KMS-11 (cell line): Measurements from ENCODE around the gene SYT2.
"Not testable (repeated sequence)": the region's sequence is repeated elsewhere in the genome, so short reads cannot be mapped to it uniquely, and the experiment has no call there.

ENCODE experiments used
- H2AFZ ChIP-seq: fragments of 200-600 bp; sonication (generic); 2 replicates; pipeline ENCODE4 v1.6.1; 2016; ENCODE audit warnings: antibody characterized with exemption, mixed run types, low read depth
- H3K27ac ChIP-seq: fragments of 200-600 bp; sonication (generic); 2 replicates; pipeline ENCODE4 v1.6.1; 2016; ENCODE audit warnings: mild to moderate bottlenecking, mixed run types
- H3K27me3 ChIP-seq: fragments of 200-600 bp; sonication (generic); 2 replicates; pipeline ENCODE4 v1.6.1; 2017; ENCODE audit warnings: mild to moderate bottlenecking, low read depth, mixed run types, moderate library complexity; ENCODE audit not compliant: insufficient read depth
- H3K36me3 ChIP-seq: fragments of 200-600 bp; sonication (generic); 2 replicates; pipeline ENCODE4 v1.6.1; 2017; ENCODE audit warnings: mild to moderate bottlenecking, mixed run types; ENCODE audit not compliant: insufficient read depth
- H3K4me1 ChIP-seq: fragments of 200-600 bp; sonication (generic); 2 replicates; pipeline ENCODE4 v1.6.1; 2016; ENCODE audit warnings: mild to moderate bottlenecking, low read depth, mixed run types; ENCODE audit not compliant: poor library complexity, severe bottlenecking
- H3K4me2 ChIP-seq: fragments of 200-600 bp; sonication (generic); 2 replicates; pipeline ENCODE4 v1.7.0; 2016; ENCODE audit warnings: mild to moderate bottlenecking, mixed run types
- H3K4me3 ChIP-seq: fragments of 200-600 bp; sonication (generic); IDR thresholded peaks from 2 replicates; pipeline ENCODE4 v1.6.1; 2017; ENCODE audit warnings: low read depth, low read length, mixed read lengths; ENCODE audit not compliant: insufficient read depth
- H3K79me2 ChIP-seq: fragments of 200-600 bp; sonication (generic); 2 replicates; pipeline ENCODE4 v1.6.1; 2016; ENCODE audit warnings: low read depth, mixed run types; ENCODE audit not compliant: insufficient read depth
- H3K9ac ChIP-seq: fragments of 200-600 bp; sonication (generic); 2 replicates; pipeline ENCODE4 v1.6.1; 2016; ENCODE audit warnings: mild to moderate bottlenecking, mixed run types
- H4K20me1 ChIP-seq: fragments of 200-600 bp; sonication (generic); 2 replicates; pipeline ENCODE4 v1.6.1; 2016; ENCODE audit warnings: mild to moderate bottlenecking, mixed run types; ENCODE audit not compliant: insufficient read depth
- TF ChIP-seq, protein P1 (sequence below): fragments of 200-600 bp; sonication (generic); conservative IDR thresholded peaks from 2 replicates; pipeline ENCODE4 v1.6.1; 2017; ENCODE audit warnings: low read depth, mild to moderate bottlenecking, antibody characterized with exemption, low read length, moderate library complexity, mixed read lengths

The SYT2 gene

DNA sequence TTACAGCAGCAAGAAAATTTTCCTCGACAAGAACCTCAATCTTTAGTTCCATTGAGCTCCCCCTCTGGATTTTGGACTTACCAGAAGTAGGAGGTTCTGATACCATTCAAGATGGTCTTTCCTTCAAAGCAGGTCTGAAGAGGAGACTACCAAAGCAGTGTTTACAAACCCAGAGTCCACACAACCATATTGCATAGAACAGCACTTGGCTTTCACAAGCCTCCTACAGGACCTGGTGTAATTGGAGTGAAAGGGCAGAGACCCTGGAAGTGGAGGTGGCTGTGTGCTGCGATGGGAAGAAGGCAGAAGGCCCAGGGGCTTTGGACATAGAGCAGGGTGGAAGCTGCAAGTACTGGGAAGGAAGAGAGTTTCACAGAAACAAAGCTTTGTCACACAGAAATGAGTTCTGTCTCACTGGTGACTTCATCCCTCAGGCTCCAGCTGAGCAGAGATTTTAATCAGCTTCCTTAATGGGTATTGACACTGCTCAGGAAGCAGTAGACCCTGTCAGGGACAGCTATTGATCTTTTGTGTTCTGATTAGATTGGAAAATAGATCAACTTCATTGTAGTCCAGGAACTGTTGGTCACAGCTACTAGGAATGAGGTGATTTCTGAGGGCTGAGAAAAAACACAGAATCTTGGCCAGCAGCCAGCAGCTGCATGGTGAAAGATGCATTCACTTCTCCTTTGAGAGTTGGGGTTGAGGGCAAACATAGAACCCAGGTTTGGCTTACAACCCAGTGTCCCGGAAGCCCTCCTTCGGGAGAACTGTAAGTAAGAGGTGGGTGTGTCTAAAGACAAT lies 124.0 kb downstream of the SYT2 start:
- no peaks in the 10 kb centered on the region for H3K79me2 ChIP-seq
- no peaks in the 10 kb centered on the region for H3K27me3 ChIP-seq
- no peak overlapping the region for H3K4me3 ChIP-seq
- no peaks in the 10 kb centered on the region for H3K4me1 ChIP-seq
- H3K9ac ChIP-seq = no peak overlapping the region
- no peak overlapping the region for H3K4me2 ChIP-seq
- H3K27ac ChIP-seq = no peak overlapping the region
- H2AFZ ChIP-seq = no peak overlapping the region
- H3K36me3 ChIP-seq = no peaks in the 10 kb centered on the region
- H4K20me1 ChIP-seq = no peaks in the 10 kb centered on the region
- TF ChIP-seq, protein P1, sequence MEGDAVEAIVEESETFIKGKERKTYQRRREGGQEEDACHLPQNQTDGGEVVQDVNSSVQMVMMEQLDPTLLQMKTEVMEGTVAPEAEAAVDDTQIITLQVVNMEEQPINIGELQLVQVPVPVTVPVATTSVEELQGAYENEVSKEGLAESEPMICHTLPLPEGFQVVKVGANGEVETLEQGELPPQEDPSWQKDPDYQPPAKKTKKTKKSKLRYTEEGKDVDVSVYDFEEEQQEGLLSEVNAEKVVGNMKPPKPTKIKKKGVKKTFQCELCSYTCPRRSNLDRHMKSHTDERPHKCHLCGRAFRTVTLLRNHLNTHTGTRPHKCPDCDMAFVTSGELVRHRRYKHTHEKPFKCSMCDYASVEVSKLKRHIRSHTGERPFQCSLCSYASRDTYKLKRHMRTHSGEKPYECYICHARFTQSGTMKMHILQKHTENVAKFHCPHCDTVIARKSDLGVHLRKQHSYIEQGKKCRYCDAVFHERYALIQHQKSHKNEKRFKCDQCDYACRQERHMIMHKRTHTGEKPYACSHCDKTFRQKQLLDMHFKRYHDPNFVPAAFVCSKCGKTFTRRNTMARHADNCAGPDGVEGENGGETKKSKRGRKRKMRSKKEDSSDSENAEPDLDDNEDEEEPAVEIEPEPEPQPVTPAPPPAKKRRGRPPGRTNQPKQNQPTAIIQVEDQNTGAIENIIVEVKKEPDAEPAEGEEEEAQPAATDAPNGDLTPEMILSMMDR = no peak

DNA sequence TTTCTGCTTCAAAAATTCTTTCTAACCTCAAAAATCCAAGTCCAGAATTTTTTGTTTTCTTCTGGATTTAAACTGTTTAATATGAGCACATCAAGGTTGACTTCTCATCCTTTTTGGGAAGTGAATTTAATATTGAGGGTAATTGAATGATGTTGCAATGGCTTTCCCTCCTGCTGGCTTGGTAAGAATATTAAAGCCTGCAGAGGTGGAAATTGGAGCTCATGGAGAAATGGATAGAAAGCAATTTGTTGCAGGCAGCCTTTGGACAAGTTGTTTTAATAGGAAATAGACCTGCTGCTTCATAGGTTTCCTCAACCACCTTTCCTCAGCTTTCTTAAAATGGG lies 124.7 kb downstream of the SYT2 start:
- no peaks in the 10 kb centered on the region for H3K27me3 ChIP-seq
- no peak overlapping the region for H3K4me2 ChIP-seq
- H3K27ac ChIP-seq = no peak overlapping the region
- no peak overlapping the region for H3K9ac ChIP-seq
- no peak overlapping the region for H3K4me3 ChIP-seq
- H3K36me3 ChIP-seq = no peaks in the 10 kb centered on the region
- no peaks in the 10 kb centered on the region for H4K20me1 ChIP-seq
- H3K79me2 ChIP-seq = no peaks in the 10 kb centered on the region
- no peaks in the 10 kb centered on the region for H3K4me1 ChIP-seq
- no peak overlapping the region for H2AFZ ChIP-seq
- TF ChIP-seq, protein P1 = no peak

DNA sequence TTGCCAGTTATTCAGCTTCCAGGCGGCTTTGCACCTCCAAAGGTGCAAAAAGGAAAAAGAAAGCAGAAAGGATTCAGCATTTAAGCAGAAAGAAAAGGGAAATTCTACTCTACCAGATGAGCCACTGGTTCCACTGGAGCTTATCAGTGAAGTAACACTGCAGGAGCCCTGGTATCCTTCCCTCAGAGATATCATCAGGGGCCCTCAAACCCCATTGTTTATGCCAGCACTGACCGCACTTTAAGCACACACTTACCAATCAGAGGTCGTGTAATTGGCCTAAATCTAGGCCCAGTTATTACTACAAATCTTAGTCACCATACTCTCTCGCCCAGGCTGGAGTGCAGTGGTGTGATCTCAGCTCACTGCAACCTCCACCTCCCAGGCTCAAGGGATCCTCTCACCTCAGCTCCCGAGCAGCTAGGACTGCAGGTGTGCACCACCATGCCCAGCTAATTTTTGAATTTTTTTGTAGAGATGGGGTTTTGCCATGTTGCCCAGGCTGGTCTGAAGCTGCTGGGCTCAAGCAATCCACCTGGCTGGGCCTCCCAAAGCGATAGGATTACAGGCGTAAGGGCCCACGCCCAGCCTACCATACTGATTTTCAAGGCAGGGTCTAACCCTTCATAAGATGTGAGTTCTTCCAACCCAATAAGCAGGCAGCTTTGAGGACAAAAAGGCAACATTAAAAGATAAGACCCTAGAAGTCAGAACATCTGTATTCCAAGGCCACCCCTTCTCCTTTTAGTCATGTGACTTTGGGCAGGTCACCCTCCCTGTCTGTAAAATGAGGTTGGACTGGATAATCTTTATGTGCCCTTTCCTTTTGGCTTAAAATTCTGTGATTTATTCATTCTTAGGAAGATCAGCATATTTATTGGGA lies 125.3 kb downstream of the SYT2 start:
- Histone ChIP-seq H3K4me3 (no peak overlapping the region), H3K27ac (no peak overlapping the region), H3K4me1 (no peaks in the 10 kb centered on the region), H3K36me3 (no peaks in the 10 kb centered on the region), H3K9ac (no peak overlapping the region), H3K4me2 (no peak overlapping the region), H2AFZ (no peak overlapping the region), H4K20me1 (no peaks in the 10 kb centered on the region), H3K79me2 (no peaks in the 10 kb centered on the region), H3K27me3 (no peaks in the 10 kb centered on the region)
- TF ChIP-seq, protein P1 = no peak

DNA sequence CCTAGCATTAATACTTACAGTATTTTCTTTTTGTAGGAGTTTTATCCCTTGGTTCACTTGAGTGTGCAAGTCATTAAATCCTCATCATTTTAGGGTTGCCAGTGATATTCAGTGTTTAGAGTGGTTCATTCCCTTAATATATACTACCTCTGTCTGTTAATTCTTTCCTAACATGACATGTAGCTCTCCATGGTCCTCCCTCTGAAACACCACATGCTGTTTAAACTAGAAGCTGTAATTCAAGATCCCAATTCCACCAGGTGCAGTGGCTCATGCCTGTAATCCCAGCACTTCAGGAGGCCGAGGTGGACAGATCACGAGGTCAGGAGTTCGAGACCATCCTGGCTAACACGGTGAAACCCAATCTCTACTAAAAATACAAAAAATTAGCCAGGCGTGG lies 127.9 kb downstream of the SYT2 start:
- not testable (repeated sequence) for H3K27me3 ChIP-seq

GRCh38 chr1:202580619-202581018 lies 129.6 kb downstream of the SYT2 start:
- Histone ChIP-seq H3K4me2 (no peak overlapping the region), H3K27me3 (no peaks in the 10 kb centered on the region), H3K4me1 (no peaks in the 10 kb centered on the region)

More for the DNA sequence above, 127.9 kb downstream of the SYT2 start:
- H3K4me3 ChIP-seq, H2AFZ ChIP-seq, H4K20me1 ChIP-seq, H3K27ac ChIP-seq, H3K36me3 ChIP-seq, H3K4me2 ChIP-seq, H3K9ac ChIP-seq, H3K4me1 ChIP-seq, H3K79me2 ChIP-seq: not testable (repeated sequence)

More at GRCh38 chr1:202580619-202581018, 129.6 kb downstream of the SYT2 start:
- TF ChIP-seq, protein P1 = no peak
- no peaks in the 10 kb centered on the region for H4K20me1 ChIP-seq
- H3K27ac ChIP-seq = no peak overlapping the region
- no peak overlapping the region for H2AFZ ChIP-seq
- H3K79me2 ChIP-seq = no peaks in the 10 kb centered on the region
- no peaks in the 10 kb centered on the region for H3K36me3 ChIP-seq
- H3K9ac ChIP-seq = no peak overlapping the region
- no peak overlapping the region for H3K4me3 ChIP-seq
